Sciatic nerve (tissue), 2 donors: Measurements from ENCODE around the gene ASTN2. TPM values are rescaled to one million over a fixed set of nuclear protein-coding genes. Genes with fewer than 3 reads are reported as not detected.
"Not testable (repeated sequence)": the region's sequence is repeated elsewhere in the genome, so short reads cannot be mapped to it uniquely, and the experiment has no call there.

ENCODE experiments used
- ATAC-seq: fragments of 200-7000 bp; cut with Tn5 transposase; one replicate; pipeline ENCODE4 v1.9.1; 2020; ENCODE audit warnings: mild to moderate bottlenecking, moderate library complexity
- DNase-seq: peaks from one replicate; pipeline ENCODE4 v3.0.0-alpha.2; 2020; ENCODE audit warnings: low spot score
- intact Hi-C: fragments of 100-400 bp; cut with DNase I; formaldehyde crosslinking; loops from one replicate; pipeline ENCODE4 v1.14.2; 2022
- total RNA-seq: library from RNA; stranded (reverse); fragmentation: NEBNext Ultra II Directional; extraction: Animal tissue kit (Norgen Biotek cat#: 25700); gene quantifications from one replicate; pipeline ENCODE4 v1.2.1, GENCODE V29; 2021
- donor health status: DM: no; HTN: no; CAD: no.
- donor health status: DM: no; HTN: no; CAD: no.

ASTN2 gene
- total RNA-seq, 1 donor from 2014 or later: 19.1 TPM

- DNase-seq (no peak), ATAC-seq (no peak)
Observed at GRCh38 chr9:116468793-116469527, 945.9 kb downstream of the ASTN2 start.

GRCh38 chr9:116468369-116468768 lies 946.5 kb downstream of the ASTN2 start:
- ATAC-seq: no peak
- no peak for DNase-seq
- intact Hi-C loops: no loop called here

More at GRCh38 chr9:116468793-116469527, 945.9 kb downstream of the ASTN2 start:
- intact Hi-C loops: no loop called here

GRCh38 chr9:116467740-116468351 lies 947.0 kb downstream of the ASTN2 start:
- DNase-seq (no peak), ATAC-seq (no peak)
- intact Hi-C loops: no loop called here

- no peak for DNase-seq
- ATAC-seq: no peak
- intact Hi-C loops: no loop called here
Observed at GRCh38 chr9:116466271-116467235, 948.3 kb downstream of the ASTN2 start.

- intact Hi-C loops: no loop called here
- DNase-seq: no peak
- ATAC-seq: no peak
Observed at GRCh38 chr9:116465576-116466270, 949.1 kb downstream of the ASTN2 start.

GRCh38 chr9:116464987-116465571 lies 949.8 kb downstream of the ASTN2 start:
- DNase-seq (no peak), ATAC-seq (no peak)
- intact Hi-C loops: no loop called here

- intact Hi-C loops: no loop called here
- ATAC-seq: no peak
- DNase-seq: no peak
Observed at GRCh38 chr9:116464423-116464822, 950.4 kb downstream of the ASTN2 start.

- DNase-seq (no peak), ATAC-seq (no peak)
- intact Hi-C loops: no loop called here
Observed at GRCh38 chr9:116461632-116462031, 953.2 kb downstream of the ASTN2 start.

- ATAC-seq (no peak), DNase-seq (no peak)
- intact Hi-C loops: no loop called here
Observed at GRCh38 chr9:116460026-116460425, 954.8 kb downstream of the ASTN2 start.

- ATAC-seq: no peak
- intact Hi-C loops: no loop called here
- DNase-seq: no peak
Observed at GRCh38 chr9:116459576-116459975, 955.3 kb downstream of the ASTN2 start.

GRCh38 chr9:116456490-116457088 lies 958.3 kb downstream of the ASTN2 start:
- intact Hi-C loops: no loop called here
- ATAC-seq: no peak
- no peak for DNase-seq

- not testable (repeated sequence) for ATAC-seq
Observed at GRCh38 chr9:116454539-116454938, 960.3 kb downstream of the ASTN2 start.

GRCh38 chr9:116453785-116454184 lies 961.1 kb downstream of the ASTN2 start:
- DNase-seq (no peak), ATAC-seq (no peak)
- intact Hi-C loops: no loop called here

More at GRCh38 chr9:116454539-116454938, 960.3 kb downstream of the ASTN2 start:
- intact Hi-C loops, DNase-seq: not testable (repeated sequence)

- ATAC-seq (no peak), DNase-seq (no peak)
- intact Hi-C loops: no loop called here
Observed at GRCh38 chr9:116452634-116453033, 962.2 kb downstream of the ASTN2 start.

- DNase-seq: no peak
- no peak for ATAC-seq
- intact Hi-C loops: no loop called here
Observed at GRCh38 chr9:116452227-116452626, 962.6 kb downstream of the ASTN2 start.

- intact Hi-C loops: no loop called here
- ATAC-seq (no peak), DNase-seq (no peak)
Observed at GRCh38 chr9:116451500-116452115, 963.2 kb downstream of the ASTN2 start.

- ATAC-seq: no peak
- intact Hi-C loops: no loop called here
- DNase-seq: no peak
Observed at GRCh38 chr9:116450378-116451139, 964.3 kb downstream of the ASTN2 start.
